Endothelial cell of umbilical vein (primary cell): ENCODE data around the gene GTPBP3. TPM values are rescaled to one million over a fixed set of nuclear protein-coding genes. Genes with fewer than 3 reads are reported as not detected.

Experiments used
- BruUV-seq: library from RNA; stranded (reverse); fragments of 400-500 nt; replicated peaks from 2 replicates; lab custom pipeline; 2021; lab: Mats Ljungman, UMichigan
- CTCF ChIA-PET: fragments of 300-600, 350-600 bp; sonication (Branson Sonifier 250); formaldehyde crosslinking; loops from one replicate; lab custom pipeline; 2021; ENCODE audit warnings: antibody characterized with exemption, inconsistent platforms; lab: Charles Lee
- POLR2A ChIA-PET: fragments of 300-600, 350-600 bp; sonication (Branson Sonifier 250); formaldehyde crosslinking; loops from one replicate; lab custom pipeline; 2021; ENCODE audit warnings: antibody characterized with exemption, inconsistent platforms; lab: Charles Lee
- DNase-seq: peaks from one replicate; pipeline ENCODE4 v3.0.0-alpha.2; 2011; ENCODE audit warnings: low read depth, low spot score
- FAIRE-seq: peaks from 2 replicates; lab custom pipeline; 2011; peaks lifted over from hg19 to GRCh38; lab: Jason Lieb, UNC
- H2AFZ ChIP-seq: 2 replicates; pipeline ENCODE4 v1.6.0; 2012; ENCODE audit warnings: low read depth, low read length, control low read depth, inconsistent platforms
- H3K27ac ChIP-seq: 2 replicates; pipeline ENCODE4 v1.5.1; 2011; ENCODE audit warnings: low read depth, mild to moderate bottlenecking, control low read depth, low read length, moderate library complexity; ENCODE audit not compliant: insufficient read depth
- H3K27me3 ChIP-seq, 2 experiments: 2 replicates each; pipeline versions ENCODE4 v1.6.0 to v1.6.1; 2011; ENCODE audit warnings: low read length in 2 of 2, mixed read lengths in 1 of 2; ENCODE audit not compliant: control insufficient read depth in 2 of 2, insufficient read depth in 2 of 2
- H3K36me3 ChIP-seq, 2 experiments: 2 replicates in 1 of 2; 3 replicates in 1 of 2; pipeline ENCODE4 v1.5.1; 2011; ENCODE audit warnings: low read length in 2 of 2, mild to moderate bottlenecking in 1 of 2, moderate library complexity in 1 of 2; ENCODE audit not compliant: control insufficient read depth in 2 of 2, insufficient read depth in 2 of 2; ENCODE audit errors: extremely low read depth in 1 of 2
- H3K4me1 ChIP-seq: 3 replicates; pipeline ENCODE4 v1.5.1; 2011; ENCODE audit warnings: mild to moderate bottlenecking, low read length; ENCODE audit not compliant: control insufficient read depth, insufficient read depth; ENCODE audit errors: extremely low read depth
- H3K4me2 ChIP-seq: 2 replicates; pipeline ENCODE4 v1.6.1; 2011; ENCODE audit warnings: low read length, control low read depth, mixed read lengths; ENCODE audit not compliant: insufficient read depth
- H3K4me3 ChIP-seq, 3 experiments: fragments of 200-600 bp in 1 of 3; sonication (generic), shearing (Covaris generic) in 1 of 3; replicated peaks in 1 of 3; 2 replicates each; pipeline ENCODE4 v1.5.1; 2011 to 2016; ENCODE audit warnings: control low read depth in 3 of 3, low read length in 3 of 3, mild to moderate bottlenecking in 2 of 3, inconsistent platforms in 1 of 3, low read depth in 1 of 3, moderate library complexity in 1 of 3; ENCODE audit not compliant: insufficient read depth in 1 of 3
- H3K79me2 ChIP-seq: 2 replicates; pipeline ENCODE4 v1.6.0; 2012; ENCODE audit warnings: low read length, inconsistent platforms; ENCODE audit not compliant: control insufficient read depth, insufficient read depth
- H3K9ac ChIP-seq: replicated peaks from 2 replicates; pipeline ENCODE3; 2011; ENCODE audit warnings: low read length, control low read depth; ENCODE audit not compliant: insufficient read depth; ENCODE audit errors: extremely low read depth
- H3K9me1 ChIP-seq: replicated peaks from 3 replicates; pipeline ENCODE4 v1.6.0; 2011; ENCODE audit warnings: mild to moderate bottlenecking, low read length; ENCODE audit not compliant: control insufficient read depth, insufficient read depth; ENCODE audit errors: extremely low read depth
- H3K9me3 ChIP-seq: replicated peaks from 2 replicates; pipeline ENCODE4 v1.5.1; 2012; ENCODE audit warnings: low read length, inconsistent platforms; ENCODE audit not compliant: control insufficient read depth, insufficient read depth
- H4K20me1 ChIP-seq: replicated peaks from 2 replicates; pipeline ENCODE3; 2011; ENCODE audit warnings: mild to moderate bottlenecking, low read length; ENCODE audit not compliant: control insufficient read depth, insufficient read depth; ENCODE audit errors: extremely low read depth
- EZH2 ChIP-seq: IDR thresholded peaks from 2 replicates; pipeline ENCODE4 v1.6.1; 2012; ENCODE audit warnings: borderline replicate concordance, low read depth, mild to moderate bottlenecking, moderate library complexity, low read length, inconsistent platforms; ENCODE audit not compliant: severe bottlenecking
- FOS ChIP-seq: IDR thresholded peaks from 2 replicates; pipeline ENCODE4 v1.6.1; 2011; ENCODE audit warnings: mild to moderate bottlenecking, low read length, moderate library complexity, borderline replicate concordance; ENCODE audit not compliant: insufficient read depth
- GATA2 ChIP-seq: IDR thresholded peaks from 2 replicates; pipeline ENCODE4 v1.7.0; 2011; ENCODE audit warnings: low read depth, mild to moderate bottlenecking, moderate library complexity, mixed read lengths, low read length; ENCODE audit not compliant: insufficient read length, insufficient read depth
- JUN ChIP-seq: IDR thresholded peaks from 2 replicates; pipeline ENCODE4 v1.6.1; 2011; ENCODE audit warnings: borderline replicate concordance, low read depth; ENCODE audit not compliant: insufficient read length, insufficient read depth
- MYC ChIP-seq: IDR thresholded peaks from one replicate; pipeline ENCODE4 v1.6.1; 2011; ENCODE audit warnings: mild to moderate bottlenecking, low read depth, low read length
- POLR2A ChIP-seq: IDR thresholded peaks from 2 replicates; pipeline ENCODE4 v1.6.1; 2012; ENCODE audit warnings: low read depth, mild to moderate bottlenecking, control low read depth, low read length
- POLR2AphosphoS5 ChIP-seq: IDR thresholded peaks from 2 replicates; pipeline ENCODE4 v1.6.1; 2012; ENCODE audit warnings: low read depth, mild to moderate bottlenecking, control low read depth, low read length, moderate library complexity; ENCODE audit not compliant: insufficient read depth
- dilution Hi-C: fragments of 300-500 bp; cut with MboI; formaldehyde crosslinking; loops from one replicate; pipeline ENCODE4 v1.15.0; 2019; ENCODE audit warnings: low sequenced_read_pairs; ENCODE audit not compliant: extremely low pct_ligation_motif_present
- intact Hi-C: fragments of 100-400 bp; cut with micrococcal nuclease; formaldehyde crosslinking; loops from one replicate; pipeline ENCODE4 v1.10.0; 2022
- polyA plus RNA-seq, 4 experiments: library from polyadenylated mRNA; depleted of rRNA in 3 of 4; stranded (reverse) in 3 of 4; unstranded in 1 of 4; fragments of >200 nt; gene quantifications; 2 replicates each; pipeline versions ENCODE4 v1.2.1 to v1.2.3, GENCODE V29; 2011 to 2012; ENCODE audit warnings: missing spikeins in 1 of 4
- total RNA-seq: library from RNA; stranded (reverse); gene quantifications from 2 replicates; pipeline ENCODE4 v1.2.3, GENCODE V29; 2021
- TF ChIP-seq, protein P1 (sequence below), 2 donors: IDR thresholded peaks; 1 replicate in 1 of 2; 2 replicates in 1 of 2; pipeline ENCODE4 v1.5.1; 2011; ENCODE audit warnings: low read length in 2 of 2, mild to moderate bottlenecking in 2 of 2, moderate library complexity in 2 of 2, control low read depth in 1 of 2, inconsistent platforms in 1 of 2, low read depth in 1 of 2; ENCODE audit not compliant: insufficient read depth in 1 of 2; ENCODE audit errors: extremely low read depth in 1 of 2
- TF ChIP-seq, protein P2 (sequence below): IDR thresholded peaks from 2 replicates; pipeline ENCODE4 v1.6.1; 2011; ENCODE audit not compliant: insufficient read depth, insufficient read length

GTPBP3 gene
- total and polyA plus RNA-seq, 2 donors (not counting 3 experiments of a cell fraction or from before 2014, with no cell fraction given), result 12.7 to 34.7 TPM

- no peaks in the 10 kb centered on the region for H3K27me3 ChIP-seq
- no peak for FAIRE-seq
- no peak overlapping the region for H3K27ac ChIP-seq
- no peak overlapping the region for H3K4me2 ChIP-seq
- no TSS peak for BruUV-seq
- TF ChIP-seq POLR2AphosphoS5 (no peak), MYC (no peak), GATA2 (no peak), EZH2 (no peak), FOS (no peak), JUN (no peak), POLR2A (no peak)
- TF ChIP-seq, protein P1, sequence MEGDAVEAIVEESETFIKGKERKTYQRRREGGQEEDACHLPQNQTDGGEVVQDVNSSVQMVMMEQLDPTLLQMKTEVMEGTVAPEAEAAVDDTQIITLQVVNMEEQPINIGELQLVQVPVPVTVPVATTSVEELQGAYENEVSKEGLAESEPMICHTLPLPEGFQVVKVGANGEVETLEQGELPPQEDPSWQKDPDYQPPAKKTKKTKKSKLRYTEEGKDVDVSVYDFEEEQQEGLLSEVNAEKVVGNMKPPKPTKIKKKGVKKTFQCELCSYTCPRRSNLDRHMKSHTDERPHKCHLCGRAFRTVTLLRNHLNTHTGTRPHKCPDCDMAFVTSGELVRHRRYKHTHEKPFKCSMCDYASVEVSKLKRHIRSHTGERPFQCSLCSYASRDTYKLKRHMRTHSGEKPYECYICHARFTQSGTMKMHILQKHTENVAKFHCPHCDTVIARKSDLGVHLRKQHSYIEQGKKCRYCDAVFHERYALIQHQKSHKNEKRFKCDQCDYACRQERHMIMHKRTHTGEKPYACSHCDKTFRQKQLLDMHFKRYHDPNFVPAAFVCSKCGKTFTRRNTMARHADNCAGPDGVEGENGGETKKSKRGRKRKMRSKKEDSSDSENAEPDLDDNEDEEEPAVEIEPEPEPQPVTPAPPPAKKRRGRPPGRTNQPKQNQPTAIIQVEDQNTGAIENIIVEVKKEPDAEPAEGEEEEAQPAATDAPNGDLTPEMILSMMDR (IDR thresholded peaks at IDR 0.05; ENCODE audit: extremely low read depth in 1 of 2, insufficient read depth in 1 of 2, low read depth in 1 of 2, low read length in 2 of 2), result no peak
- TF ChIP-seq, protein P2, sequence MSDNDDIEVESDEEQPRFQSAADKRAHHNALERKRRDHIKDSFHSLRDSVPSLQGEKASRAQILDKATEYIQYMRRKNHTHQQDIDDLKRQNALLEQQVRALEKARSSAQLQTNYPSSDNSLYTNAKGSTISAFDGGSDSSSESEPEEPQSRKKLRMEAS, result no peak
- POLR2A ChIA-PET, result no interaction called here
- no peaks in the 10 kb centered on the region for H3K9me1 ChIP-seq
- no peaks in the 10 kb centered on the region for H3K36me3 ChIP-seq
- CTCF ChIA-PET, result interaction anchor here (1.3 to 3.3 kb wide), 2 partner anchors 10 to 87 kb away, joined by 6 to 70 read pairs; no protein-coding TSS in a partner anchor
- H3K9me3 ChIP-seq, result no peaks in the 10 kb centered on the region
- H4K20me1 ChIP-seq, result no peaks in the 10 kb centered on the region
- intact Hi-C loops, result no loop called here
- dilution Hi-C loops, result no loop called here
- H2AFZ ChIP-seq, result no peak overlapping the region
- no peaks in the 10 kb centered on the region for H3K79me2 ChIP-seq
- H3K4me3 ChIP-seq, result no peak overlapping the region
- DNase-seq, result no peak
- H3K4me1 ChIP-seq, result peaks cover 9% of the 10 kb centered on the region
- H3K9ac ChIP-seq, result no peak overlapping the region
Measured at GRCh38 chr19:17303940-17304267, 33.4 kb upstream of the GTPBP3 start.
